Astrocyte (in vitro differentiated cells and primary cell): Measurements from ENCODE around the gene ABCC4.

Source experiments
- EZH2 ChIP-seq: IDR thresholded peaks from 2 replicates; pipeline ENCODE4 v1.6.1; 2012; ENCODE audit warnings: mild to moderate bottlenecking, low read length, inconsistent platforms; ENCODE audit not compliant: insufficient read depth
- TF ChIP-seq, protein P1 (sequence below): IDR thresholded peaks from 2 replicates; pipeline ENCODE4 v1.5.1; 2011; ENCODE audit warnings: low read depth, mild to moderate bottlenecking, inconsistent platforms, low read length, moderate library complexity; ENCODE audit not compliant: insufficient read depth

DNA sequence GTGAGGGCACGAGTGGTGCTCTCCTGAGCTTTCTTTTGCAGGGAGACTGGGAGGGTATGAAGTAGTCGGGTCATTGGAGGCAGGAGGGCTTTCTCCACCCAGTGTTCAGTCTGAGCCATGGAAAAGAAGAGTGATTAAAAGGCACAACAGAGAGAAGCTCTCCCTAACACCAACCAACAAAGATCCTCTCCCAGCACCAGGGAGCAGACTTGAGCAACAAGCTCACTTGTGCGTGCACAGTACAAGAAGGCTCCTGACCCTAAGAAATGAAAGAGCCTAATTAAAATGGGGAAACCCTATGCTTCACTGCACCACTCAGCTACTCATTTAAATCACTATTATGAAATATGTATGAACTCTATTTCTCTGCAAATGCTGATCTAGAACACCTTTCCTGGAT, 312.6 kb downstream of the ABCC4 start:
- TF ChIP-seq EZH2 = no peak
- TF ChIP-seq, protein P1, sequence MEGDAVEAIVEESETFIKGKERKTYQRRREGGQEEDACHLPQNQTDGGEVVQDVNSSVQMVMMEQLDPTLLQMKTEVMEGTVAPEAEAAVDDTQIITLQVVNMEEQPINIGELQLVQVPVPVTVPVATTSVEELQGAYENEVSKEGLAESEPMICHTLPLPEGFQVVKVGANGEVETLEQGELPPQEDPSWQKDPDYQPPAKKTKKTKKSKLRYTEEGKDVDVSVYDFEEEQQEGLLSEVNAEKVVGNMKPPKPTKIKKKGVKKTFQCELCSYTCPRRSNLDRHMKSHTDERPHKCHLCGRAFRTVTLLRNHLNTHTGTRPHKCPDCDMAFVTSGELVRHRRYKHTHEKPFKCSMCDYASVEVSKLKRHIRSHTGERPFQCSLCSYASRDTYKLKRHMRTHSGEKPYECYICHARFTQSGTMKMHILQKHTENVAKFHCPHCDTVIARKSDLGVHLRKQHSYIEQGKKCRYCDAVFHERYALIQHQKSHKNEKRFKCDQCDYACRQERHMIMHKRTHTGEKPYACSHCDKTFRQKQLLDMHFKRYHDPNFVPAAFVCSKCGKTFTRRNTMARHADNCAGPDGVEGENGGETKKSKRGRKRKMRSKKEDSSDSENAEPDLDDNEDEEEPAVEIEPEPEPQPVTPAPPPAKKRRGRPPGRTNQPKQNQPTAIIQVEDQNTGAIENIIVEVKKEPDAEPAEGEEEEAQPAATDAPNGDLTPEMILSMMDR = no peak
